Stimulated activated CD4-positive, alpha-beta T cell treated with anti-CD3 and anti-CD28 coated beads, TNF-alpha, amount 100 ng/mL, for 4 hours (primary cell): ENCODE data around the gene TPSG1.
"Not testable (repeated sequence)": the region's sequence is repeated elsewhere in the genome, so short reads cannot be mapped to it uniquely, and the experiment has no call there.

Source experiments
- DNase-seq, 3 experiments: peaks; one replicate each; pipeline ENCODE4 v3.0.0-alpha.2; 2020; ENCODE audit warnings: low read depth in 3 of 3

TPSG1 gene

DNA sequence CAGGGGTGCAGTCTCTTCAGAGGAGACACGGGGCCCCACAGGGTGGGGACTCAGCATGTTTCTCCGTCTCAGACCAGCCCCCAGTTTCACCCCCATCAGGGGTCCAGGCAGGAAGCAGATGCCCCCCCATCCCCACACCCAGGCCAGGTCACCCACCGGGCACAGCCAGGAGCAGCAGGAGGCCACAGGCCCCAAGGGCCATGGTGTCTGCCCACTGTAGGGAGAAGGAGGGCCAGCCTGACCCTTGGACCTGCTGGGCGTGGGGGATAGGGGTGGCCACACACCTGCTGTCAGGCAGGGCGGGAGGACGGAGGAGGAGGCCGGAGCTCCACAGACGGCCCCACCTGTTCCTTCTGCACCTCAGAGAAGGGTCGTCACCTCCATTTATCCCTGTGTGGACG is at the start of gene TPSG1:
TSS of gene TPSG1 (minus strand) at position 218 of the 401 bp plus-strand sequence. CDS start at position 202, 16 bp downstream.
- DNase-seq = no peak

DNA sequence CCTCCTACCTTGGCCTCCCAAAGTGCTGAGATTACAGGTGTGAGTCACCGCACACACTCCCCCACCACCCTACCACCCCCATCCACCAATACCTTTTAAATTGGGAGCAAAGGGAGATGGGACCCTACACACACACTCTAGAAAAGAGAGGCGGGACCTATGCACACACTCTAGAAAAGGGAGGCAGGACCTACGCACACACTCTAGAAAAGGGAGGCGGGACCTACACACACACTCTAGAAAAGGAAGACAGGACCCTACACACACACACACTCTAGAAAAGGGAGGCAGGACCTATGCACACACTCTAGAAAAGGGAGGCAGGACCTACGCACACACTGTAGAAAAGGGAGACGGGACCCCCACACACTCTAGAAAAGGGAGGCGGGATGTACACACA is 49.7 kb upstream of the TPSG1 start:
- no peak for DNase-seq

DNA sequence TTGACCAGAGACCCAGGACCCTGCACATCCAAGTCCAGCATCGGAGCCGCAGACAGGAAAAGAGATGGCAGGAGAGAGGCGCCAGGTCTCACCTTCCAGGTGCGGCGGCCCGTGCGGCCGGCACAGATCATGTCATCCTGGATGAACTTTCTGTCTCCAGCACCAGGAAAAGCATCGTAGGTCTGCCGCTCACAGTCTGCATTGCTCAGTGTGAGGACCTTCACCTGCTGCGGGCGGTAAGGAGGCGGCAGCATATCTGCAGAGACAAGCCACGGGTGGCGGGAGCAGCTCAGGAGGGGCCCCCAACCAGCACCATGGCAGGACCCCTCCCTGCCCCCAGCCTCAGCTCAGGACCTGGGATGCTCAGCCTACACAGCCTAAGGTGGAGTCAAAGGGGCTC is 48.7 kb upstream of the TPSG1 start:
- DNase-seq = no peak

DNA sequence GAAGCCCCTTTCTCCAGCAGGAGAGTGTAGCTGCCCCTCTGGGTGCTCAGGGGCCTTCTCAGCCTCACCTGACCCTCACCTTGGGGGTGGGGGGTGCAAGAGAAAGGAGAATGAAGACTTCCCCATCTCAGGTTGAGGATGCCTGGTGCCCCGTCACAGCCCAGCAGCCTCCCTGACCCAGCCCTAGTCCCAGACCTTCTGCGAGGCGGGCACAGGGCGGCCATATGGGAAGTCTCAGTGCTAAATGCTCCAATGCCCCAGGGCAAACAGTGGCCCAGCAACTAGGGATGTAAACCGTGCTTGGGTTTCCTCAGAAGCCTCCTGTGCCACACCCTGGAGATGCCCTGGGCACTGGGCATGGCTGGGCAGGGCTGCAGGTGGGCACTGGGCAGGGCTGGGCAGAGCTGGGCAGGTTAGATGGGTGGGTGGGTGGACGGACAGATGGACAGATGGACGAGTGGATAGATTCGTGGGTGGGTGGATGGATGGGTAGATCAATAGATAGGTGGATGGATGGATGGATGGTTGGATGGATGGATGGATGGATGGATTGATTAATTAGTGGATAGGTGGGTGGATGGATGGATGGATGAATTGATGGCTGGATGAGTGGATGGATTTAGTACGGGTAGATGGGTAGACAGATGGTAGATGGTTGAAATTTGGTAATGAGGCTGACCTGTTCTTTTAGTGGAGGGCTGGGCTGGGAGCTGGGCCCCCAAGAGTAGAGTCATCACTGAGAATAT is 47.6 kb upstream of the TPSG1 start:
- no peak for DNase-seq

DNA sequence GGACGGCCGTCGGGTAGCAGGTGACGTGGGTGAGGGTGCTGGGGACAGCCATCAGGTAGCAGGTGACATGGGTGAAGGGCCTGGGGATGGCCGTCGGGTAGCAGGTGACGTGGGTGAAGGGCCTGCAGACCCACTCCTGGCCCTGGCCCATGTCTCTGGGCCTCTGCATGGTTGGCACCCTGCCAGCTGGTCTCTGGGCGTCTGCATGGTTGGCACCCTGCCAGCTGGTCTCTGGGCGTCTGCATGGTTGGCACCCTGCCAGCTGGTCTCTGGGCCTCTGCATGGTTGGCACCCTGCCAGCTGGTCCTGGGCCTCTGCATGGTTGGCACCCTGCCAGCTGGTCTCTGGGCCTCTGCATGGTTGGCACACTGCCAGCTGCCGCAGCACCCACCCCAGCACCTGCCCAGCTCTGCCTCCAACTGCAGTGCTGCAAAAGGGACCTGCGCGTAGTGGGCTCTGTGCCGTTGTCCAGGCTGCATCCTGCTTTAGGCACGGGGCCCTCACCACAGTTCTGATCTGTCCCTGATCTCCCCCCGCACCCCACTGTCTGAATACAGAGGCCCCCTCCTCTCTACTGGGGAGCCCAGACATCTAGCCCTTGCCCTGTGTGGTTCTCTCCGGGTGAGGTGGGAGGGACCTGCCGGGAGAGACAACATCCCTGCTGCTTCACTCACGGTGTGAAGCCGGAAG is 46.8 kb upstream of the TPSG1 start:
- DNase-seq = not testable (repeated sequence)

DNA sequence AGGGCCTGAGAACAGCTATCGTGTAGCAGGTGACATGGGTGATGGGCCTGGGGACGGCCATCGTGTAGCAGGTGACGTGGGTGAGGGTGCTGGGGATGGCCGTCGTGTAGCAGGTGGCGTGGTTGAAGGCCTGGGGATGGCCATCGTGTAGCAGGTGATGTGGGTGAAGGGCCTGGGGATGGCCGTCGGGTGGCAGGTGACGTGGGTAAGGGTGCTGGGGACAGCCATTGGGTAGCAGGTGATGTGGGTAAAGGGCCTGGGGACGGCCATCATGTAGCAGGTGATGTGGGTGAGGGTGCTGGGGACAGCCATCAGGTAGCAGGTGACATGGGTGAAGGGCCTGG is 46.3 kb upstream of the TPSG1 start:
- no peak for DNase-seq

DNA sequence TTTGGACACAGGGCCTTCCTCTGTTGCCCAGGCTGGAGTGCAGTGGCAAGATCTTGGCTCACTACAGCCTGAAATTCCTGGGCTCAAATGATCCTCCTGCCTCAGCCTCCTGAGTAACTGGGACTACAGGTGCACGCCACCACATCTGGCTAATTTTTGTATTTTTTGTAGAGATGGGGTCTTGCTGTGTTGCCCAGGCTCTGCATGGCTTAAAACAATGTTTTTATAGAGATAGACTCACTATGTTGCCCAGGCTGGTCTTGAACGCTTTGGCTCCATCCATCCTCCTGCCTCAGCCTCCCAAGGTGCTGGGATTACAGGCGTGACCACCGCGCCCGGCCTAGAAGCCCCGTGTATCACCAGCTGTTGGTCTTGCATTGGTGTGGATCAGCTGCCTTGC is 44.4 kb upstream of the TPSG1 start:
- DNase-seq = not testable (repeated sequence)

DNA sequence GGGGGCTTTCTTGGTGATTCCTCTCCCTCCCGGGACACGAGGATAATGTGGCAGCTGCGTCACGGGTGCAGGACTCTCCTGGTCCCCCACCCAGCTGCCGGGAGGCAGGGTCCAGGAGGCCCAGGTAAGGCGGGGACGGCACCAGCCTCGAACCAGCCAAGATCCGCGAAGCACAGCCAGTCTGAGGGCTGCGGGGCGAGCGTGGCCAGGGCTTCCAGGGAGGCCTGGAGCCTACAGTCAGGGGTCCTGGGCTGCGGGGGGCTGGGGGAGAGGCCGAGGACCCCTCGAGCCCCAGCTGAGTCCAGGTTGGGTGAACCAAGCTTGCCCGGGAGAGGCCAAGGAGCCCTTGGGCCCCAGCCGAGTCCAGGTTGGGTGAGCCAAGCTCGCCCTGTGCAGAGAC is 40.8 kb upstream of the TPSG1 start:
- no peak for DNase-seq

DNA sequence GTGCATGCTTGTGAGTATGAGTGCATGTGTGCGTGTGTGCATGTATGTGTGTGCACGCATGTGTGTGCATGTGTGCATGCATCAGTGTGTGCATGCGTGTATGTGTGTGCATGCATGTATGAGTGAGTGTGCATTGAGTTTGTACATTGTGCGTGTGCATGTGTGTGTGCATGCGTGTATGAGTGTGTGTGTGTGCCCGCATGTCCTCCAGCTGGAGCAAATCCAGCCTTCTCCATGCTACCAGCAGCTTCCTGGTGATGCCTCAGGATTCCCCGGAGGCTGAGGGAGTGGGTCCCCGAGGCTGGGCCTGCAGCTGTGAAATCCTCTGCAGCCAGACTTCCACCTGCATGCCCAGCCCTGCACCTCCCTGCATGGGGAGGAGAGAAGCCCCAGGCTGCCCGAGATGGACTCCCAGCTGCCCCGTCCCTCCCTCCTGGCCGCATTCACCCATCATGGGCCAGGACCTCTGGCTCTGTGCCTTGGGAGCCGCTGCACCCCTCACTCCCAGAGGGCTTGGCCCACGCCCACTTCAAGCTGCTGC is 40.1 kb upstream of the TPSG1 start:
- DNase-seq = no peak

DNA sequence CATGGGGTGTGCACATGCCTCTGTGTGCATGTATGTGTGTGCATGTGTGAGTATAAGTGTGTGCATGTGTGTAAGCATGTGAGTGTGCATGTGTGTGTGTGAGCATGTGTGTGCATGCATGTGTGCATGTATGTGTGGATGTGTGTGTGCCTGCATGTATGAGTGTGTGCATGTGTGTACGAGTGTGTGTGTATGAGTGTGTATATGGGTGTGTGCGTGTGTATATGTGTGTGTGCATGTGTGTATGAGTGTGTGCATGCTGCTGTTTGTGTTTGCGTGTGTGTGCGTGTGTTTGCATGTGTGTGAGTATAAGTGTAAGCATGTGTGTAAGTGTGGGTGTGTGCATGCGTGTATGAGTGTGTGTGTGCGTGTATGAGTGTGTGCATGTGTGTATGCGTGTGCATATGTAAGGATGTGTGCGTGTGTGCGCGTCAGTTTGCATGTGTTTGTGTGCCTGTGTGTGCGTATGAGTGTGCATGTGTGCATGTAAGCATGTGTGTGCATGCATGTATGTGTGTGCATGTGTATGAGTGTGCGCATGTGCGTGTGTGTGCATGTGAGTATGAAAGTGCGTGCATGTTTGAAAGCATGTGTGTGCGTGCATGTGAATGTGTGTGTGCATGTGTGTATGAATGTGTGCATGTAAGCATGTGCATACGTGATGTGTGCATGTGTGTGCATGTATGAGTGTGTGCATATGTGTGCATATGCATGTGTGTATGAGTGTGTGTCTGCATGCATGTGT is 39.4 kb upstream of the TPSG1 start:
- no peak for DNase-seq

DNA sequence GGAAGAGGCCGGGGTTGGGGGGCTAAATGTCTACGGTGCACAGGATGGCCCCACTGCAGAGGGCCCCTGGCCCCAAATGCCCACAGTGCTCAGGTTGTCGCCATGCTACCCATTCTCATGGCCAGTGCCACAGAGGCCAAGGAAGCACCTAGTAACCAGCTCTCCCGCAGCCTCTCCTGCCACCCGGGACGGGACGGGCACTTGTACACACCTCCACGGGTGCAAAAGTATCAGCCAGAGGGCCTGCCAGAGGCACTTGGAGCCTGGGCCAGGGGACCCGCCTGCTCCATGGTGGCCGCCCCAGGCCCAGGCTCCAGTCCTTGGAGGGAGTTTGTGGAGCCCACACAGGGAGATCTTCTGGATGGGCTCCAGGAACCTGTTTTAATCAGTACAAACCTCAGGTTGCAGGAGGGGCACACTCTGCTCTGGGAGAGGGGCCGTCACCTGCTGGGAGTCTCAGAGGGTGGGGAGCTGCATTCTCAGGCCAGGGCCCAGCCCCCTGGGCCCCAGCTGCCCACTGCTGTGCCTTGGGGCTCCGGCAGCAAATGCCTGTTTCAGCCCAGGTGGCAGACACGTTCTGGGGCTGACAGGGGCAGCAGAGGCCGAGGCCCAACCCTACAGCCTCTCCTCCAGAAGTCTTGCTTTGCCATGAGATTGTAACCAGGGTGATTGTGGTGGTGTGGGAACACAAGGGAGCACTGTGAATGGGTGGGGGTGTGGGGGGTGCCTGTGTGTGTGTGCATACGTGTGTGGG is 38.7 kb upstream of the TPSG1 start:
- no peak for DNase-seq

DNA sequence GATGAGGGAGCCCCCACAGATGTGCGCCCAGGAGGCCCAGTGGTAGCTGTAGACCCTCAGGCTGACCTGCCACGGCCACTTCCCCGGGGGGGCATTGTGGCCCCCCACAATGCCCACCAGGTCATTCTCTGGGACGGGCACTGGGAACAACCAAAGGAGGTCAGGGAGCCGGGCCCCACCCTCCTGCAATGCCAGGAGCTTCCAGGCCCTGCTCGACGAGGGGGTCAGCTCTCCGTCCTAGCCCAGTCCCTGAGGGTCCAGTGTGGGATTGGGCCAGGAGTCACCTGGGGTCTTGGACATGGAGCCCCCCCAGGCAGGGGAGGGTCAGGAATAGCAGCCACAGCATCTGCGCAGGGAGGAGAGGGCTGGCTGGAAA is 37.8 kb upstream of the TPSG1 start:
- no peak for DNase-seq

DNA sequence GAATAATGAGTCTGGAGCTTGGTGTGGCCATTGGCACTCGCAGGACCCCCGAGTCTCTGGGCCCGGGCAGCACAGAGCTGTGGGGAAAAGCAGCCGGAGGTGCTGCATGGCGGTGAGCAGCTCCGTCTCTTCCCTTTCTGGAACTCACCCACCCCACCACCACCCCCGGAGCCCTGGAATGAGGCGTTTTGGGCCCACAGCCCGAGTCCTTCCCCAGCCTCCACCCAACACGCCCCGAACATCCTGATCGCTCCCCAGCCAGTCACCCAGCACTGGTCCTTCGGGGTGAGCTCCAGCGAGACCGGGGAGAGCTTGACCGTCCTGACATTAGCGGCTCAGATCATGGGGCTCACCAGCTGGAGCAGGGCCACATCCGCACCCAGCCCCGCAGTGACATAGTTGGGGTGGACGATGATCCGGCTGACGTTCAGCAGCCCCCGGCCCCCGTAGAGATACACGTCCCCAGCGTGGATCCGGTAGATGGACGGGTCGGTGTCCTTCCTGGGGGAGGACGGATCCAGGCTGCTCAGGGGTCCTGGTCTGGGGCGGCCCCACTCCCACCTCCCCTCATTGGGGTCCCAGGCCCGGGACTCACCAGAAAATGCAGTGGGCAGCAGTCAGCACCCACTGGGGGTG is 37.3 kb upstream of the TPSG1 start:
- DNase-seq = no peak

DNA sequence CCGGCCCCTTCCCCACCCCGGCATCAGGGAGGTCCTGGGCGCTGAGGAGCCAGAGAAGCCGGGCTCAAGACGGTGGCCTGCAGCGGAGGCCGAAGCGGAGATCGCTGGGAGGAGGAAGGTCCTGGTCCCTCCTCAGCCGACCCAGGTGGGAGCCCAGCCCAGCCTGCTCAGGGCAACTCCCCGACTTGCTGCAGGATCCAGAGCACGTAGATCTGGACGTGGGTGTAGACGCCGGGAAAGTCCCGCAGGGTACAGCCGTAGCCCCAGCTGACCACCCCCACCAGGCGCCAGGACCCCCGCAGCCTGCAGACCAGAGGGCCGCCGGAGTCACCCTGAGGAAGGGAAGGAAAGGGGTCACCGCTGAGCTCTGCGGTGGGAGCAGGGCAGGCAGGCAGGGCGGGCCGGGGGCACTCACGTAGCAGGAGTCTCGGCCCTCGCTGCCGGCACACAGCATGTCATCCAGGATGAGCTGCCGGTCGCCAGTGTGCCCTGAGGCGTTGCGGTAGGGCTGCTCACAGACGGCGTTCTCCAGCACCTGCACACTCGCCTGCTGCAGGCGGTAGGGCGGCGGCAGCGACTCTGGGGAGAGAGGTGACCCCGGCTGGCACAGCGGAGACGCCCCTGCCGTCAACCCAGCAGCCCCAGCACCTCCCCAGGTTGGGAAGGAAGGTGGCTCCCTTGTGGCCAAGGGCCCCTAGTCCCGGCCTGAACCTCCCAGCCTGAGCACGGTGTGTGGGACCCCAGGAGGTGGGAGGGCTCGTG is 36.2 kb upstream of the TPSG1 start:
- no peak for DNase-seq

DNA sequence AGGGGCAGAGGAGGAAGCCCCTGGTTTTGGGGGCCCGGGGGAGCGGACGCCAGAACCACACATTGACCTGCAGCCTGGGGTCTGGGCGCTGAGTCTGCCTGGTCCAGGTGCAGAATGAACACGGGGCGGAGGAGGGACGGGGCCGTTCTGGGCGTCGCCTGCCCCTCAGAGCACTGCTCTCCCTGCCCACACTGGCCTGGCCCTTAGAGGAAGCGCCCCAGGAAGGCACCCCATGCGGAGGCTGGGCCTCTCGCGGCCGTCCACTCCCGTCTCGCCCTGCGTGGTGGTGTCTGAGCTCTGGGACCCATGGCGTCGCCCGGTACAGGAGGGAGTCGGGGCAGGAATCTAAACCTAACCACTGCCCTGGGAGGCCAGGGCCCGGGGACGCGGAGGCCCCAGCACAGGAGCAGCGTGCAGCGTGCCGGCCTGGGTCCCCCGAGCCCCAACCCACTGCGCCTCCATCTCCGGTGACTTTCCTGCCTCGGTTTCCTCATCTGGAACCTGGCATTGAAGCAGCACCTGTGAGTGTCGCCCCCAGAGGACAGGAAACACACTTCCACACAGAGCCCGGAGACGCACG is 35.1 kb upstream of the TPSG1 start:
- no peak for DNase-seq

DNA sequence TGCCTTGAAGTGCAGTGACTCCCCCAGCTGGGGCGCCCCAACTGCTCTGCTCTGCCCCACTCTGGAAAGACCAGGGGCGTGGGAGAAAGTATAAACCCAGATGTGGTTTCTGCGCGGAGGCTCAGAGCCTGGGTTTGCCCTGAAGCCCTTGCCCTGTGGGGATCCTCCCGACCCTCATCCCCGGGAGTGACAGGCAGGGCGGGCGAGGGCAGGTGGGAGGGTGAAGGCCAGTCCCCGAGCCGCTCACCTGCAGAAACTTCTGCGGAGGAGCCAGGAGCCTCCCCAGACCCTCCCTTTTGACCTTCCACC is 34.6 kb upstream of the TPSG1 start:
- no peak for DNase-seq

DNA sequence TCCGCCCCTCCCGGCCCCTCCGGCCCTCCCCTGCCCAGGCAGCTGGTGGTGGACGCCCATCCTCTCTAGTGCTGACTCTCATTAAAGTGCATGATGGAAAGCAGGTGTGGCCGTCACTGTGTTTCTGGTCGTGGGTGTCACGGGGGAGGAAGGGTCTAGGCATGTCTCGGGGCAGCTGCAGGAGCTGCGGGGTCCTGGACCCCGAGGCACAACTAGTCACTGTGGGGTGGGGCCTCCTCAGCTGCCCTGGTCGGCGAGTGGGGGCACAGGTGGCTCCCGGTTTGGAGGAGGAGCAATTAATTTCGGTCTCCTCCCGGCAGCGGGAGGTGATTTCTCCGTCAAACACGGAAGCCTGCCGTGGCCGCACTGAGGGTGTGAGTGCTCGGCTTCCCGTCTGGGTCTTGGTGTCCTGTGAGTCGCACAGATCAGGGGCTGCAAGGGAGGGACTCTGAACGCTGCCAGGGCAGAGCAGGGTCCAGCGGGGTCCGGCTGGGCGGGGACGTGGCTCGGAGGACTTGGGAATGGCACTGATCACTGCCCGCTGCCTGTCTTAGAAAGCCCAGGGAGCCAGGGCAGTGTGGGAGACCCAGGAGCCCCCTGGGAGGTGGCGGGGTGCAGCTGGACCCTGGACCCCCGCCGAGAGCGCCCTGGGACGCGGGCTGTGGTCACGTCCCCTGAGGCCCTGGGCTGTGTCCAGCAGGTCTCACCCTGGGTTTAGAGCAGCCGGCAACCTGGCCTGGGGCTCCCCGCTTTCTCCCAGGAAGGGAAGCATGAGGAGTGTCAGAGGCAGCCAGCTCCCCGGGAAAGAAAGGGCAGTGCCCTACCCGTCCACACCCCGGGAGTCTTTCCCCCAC is 34.1 kb upstream of the TPSG1 start:
- DNase-seq = no peak

DNA sequence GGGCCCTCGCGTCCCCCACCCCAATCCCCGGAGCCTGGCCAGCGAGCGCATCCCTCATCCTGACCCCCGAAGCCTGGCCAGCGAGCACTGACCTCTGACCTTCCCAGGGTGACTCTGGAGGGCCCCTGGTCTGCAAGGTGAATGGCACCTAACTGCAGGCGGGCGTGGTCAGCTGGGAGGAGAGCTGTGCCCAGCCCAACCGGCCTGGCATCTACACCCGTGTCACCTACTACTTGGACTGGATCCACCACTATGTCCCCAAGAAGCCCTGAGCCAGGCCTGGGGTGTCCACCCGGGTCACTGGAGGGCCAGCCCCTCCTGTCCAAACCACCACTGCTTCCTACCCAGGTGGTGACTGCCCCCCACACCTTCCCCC is 33.1 kb upstream of the TPSG1 start:
- no peak for DNase-seq

DNA sequence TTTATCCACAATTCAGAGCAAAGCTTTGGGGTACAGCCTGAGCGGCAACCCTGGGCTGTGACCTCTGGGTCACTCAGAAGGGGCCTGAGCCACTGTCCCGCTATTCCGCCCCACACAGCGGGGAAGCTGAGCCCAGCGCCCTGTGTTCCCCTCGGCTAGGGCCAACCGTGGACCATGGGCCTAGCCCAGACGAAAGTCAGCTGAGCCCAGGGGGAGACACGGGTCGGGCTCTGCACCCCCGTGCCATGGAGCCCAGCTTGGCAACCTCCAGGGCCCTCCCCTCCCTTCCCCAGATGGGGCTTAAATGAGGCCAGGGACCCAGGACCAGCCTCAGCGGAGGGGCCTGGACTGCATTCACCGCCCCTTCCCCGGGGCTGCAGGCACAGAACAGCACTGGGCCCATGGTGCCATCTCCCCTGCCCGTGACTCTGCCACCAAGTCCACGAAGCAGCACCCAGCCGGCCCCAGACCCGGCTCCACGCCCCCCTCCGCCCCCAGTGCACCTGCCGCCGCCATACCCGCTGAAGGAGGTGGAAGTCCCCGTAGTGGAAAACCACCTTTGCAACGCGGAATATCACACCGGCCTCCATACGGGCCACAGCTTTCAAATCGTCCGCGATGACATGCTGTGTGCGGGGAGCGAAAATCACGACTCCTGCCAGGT is 32.6 kb upstream of the TPSG1 start:
- no peak for DNase-seq
